HG02870 (cell line): ENCODE results near the gene BEND4.

ENCODE experiments used
- ATAC-seq: cut with Tn5 transposase; IDR thresholded peaks from one replicate; pipeline ENCODE4 v1.9.1; 2021; ENCODE audit warnings: mild to moderate bottlenecking, moderate library complexity; ENCODE audit not compliant: unreplicated experiment

BEND4 gene

GRCh38 chr4:42112846-42113245 is 39.6 kb downstream of the BEND4 start:
- no peak for ATAC-seq

GRCh38 chr4:42104521-42104920 is 47.9 kb downstream of the BEND4 start:
- no peak for ATAC-seq

DNA sequence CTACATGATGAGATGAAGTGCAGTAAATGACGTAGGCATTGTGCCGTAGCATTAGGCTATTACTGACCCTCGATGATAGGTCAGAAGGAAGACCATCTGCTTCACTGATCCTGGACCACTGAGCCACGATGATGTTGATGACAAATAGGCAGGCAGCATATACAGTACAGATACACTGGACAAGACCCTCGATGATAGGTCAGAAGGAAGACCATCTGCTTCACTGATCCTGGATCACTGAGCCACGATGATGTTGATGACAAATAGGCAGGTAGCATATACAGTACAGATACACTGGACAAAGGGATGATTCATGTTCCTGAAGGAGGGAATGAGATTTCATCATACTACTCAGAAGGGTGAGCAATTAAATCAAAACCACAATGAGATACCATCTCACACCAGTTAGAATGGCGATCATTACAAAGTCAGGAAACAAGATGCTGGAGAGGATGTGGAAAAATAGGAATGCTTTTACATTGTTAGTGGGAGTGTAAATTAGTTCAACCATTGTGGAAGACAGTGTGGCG is 50.9 kb downstream of the BEND4 start:
- ATAC-seq: no peak

DNA sequence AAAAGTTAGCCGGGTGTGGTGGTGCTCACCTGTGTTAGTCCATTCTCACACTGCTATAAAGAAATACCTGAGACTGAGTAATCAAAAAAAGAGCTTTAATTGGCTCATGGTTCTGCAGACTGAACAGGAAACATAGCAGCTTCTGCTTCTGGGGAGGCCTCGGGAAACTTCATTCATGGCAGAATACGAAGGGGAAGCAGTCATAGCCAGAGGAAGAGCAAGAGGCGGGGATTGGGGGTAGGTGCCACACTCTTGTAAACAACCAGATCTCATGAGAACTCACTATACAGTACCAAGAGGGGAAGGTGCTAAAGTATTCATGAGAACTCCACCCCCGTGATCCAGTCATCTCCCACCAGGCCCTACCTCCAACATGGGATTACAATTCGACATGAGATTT is 64.1 kb downstream of the BEND4 start:
- no peak for ATAC-seq

GRCh38 chr4:42083816-42084215 is 68.6 kb downstream of the BEND4 start:
- ATAC-seq: no peak

GRCh38 chr4:42080306-42080705 is 72.1 kb downstream of the BEND4 start:
- ATAC-seq: no peak

- ATAC-seq: peak; percentile 97
Observed at GRCh38 chr4:42078184-42078801, 74.2 kb downstream of the BEND4 start.

DNA sequence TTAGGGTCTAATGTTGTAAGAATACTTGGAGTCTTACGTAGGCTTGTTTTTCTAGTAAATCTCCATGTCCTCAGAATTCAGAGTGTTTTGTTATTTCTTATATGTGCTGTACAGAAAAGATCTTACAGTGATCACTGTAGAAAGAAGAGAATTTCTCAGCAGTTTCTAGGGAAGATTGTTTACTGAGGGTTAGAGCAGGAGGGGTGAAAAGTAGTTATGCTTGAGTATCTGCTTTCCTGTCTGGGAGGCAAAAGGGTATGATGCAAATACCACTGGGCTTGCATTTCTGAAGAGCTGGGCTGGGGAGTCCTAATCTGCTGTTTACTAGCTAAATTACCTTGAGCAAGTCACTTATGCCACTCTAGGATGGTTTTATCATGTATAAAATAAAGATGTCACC is 78.2 kb downstream of the BEND4 start:
- ATAC-seq: no peak

GRCh38 chr4:42070463-42070862 is 82.0 kb downstream of the BEND4 start:
- no peak for ATAC-seq

- no peak for ATAC-seq
Observed at GRCh38 chr4:42067264-42067663, 85.2 kb downstream of the BEND4 start.

DNA sequence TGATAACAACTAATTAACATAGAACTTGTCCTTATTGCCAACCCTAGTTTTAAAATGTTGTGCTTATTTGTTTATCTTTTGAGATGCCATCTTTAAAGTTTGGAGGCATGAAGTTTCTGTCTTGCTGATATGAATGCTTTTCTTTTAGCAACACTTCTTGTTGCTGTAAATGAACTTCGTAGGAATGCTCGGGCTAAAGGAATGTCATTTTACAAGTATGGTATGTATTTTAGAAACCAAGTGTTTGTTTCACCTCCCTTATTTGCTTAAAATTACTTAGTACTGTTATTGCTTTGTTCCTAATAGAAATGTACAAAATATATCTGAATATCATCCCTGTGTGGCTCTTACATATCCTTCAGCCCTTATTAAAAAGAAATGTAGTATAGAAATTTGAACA is 86.1 kb downstream of the BEND4 start:
- ATAC-seq: no peak
